Natural killer cell (primary cell): Measurements from ENCODE around the gene TMPRSS6. TPM values are rescaled to one million over a fixed set of nuclear protein-coding genes. Genes with fewer than 3 reads are reported as not detected.
A peak's percentile ranks its signal among the peaks of the same experiment; 100 is the strongest.

ENCODE experiments used
- ATAC-seq, 3 donors: fragments of 150-1000 bp in 2 of 3; fragments of 200-7000 bp in 1 of 3; cut with Tn5 transposase; 1 replicate in 1 of 3; 2 replicates in 2 of 3; pipeline ENCODE4 v1.10.0; 2021; ENCODE audit warnings: mild to moderate bottlenecking in 2 of 3, moderate library complexity in 2 of 3
- DNase-seq, 2 donors: peaks; one replicate each; pipeline versions ENCODE4 v3.0.0 to v3.0.0-alpha.2; 2013 to 2021; ENCODE audit warnings: mixed read lengths in 1 of 2
- H3K27ac ChIP-seq: one replicate; pipeline ENCODE4 v1.5.1; 2013; ENCODE audit warnings: mild to moderate bottlenecking, low read length
- H3K27me3 ChIP-seq: one replicate; pipeline ENCODE4 v1.6.1; 2013; ENCODE audit warnings: low read length; ENCODE audit not compliant: control insufficient read depth, insufficient read depth
- H3K36me3 ChIP-seq: one replicate; pipeline ENCODE4 v1.6.1; 2013; ENCODE audit warnings: low read length; ENCODE audit not compliant: control insufficient read depth, insufficient read depth
- H3K4me1 ChIP-seq: one replicate; pipeline ENCODE4 v1.6.1; 2013; ENCODE audit warnings: low read length; ENCODE audit not compliant: control insufficient read depth, insufficient read depth
- H3K4me3 ChIP-seq: one replicate; pipeline ENCODE4 v1.5.1; 2013; ENCODE audit warnings: low read length
- H3K9me3 ChIP-seq: one replicate; pipeline ENCODE4 v1.6.1; 2013; ENCODE audit warnings: low read length; ENCODE audit not compliant: control insufficient read depth, insufficient read depth
- H3K27ac Mint-ChIP-seq, 2 donors: one replicate each; pipeline ENCODE4 v1.8.0; 2022; ENCODE audit warnings: mild to moderate bottlenecking in 2 of 2, mixed read lengths in 2 of 2, moderate library complexity in 1 of 2
- H3K27me3 Mint-ChIP-seq, 2 donors: one replicate each; pipeline ENCODE4 v1.8.0; 2022; ENCODE audit warnings: low read depth in 2 of 2, mixed read lengths in 2 of 2
- H3K36me3 Mint-ChIP-seq: one replicate; pipeline ENCODE4 v1.8.0; 2022; ENCODE audit warnings: mixed read lengths
- H3K4me1 Mint-ChIP-seq, 2 donors: one replicate each; pipeline ENCODE4 v1.8.0; 2022; ENCODE audit warnings: mixed read lengths in 2 of 2
- H3K4me3 Mint-ChIP-seq: one replicate; pipeline ENCODE4 v1.8.0; 2022; ENCODE audit warnings: mild to moderate bottlenecking, moderate library complexity, mixed read lengths
- H3K9me3 Mint-ChIP-seq, 2 donors: one replicate each; pipeline ENCODE4 v1.8.0; 2022; ENCODE audit warnings: mixed read lengths in 2 of 2
- WGBS: methylation state at CpG from one replicate; pipeline ENCODE4 v1.1.7; 2013; ENCODE audit warnings: missing lambda C conversion rate; ENCODE audit not compliant: insufficient coverage; 5-methylcytosine and 5-hydroxymethylcytosine counted together
- intact Hi-C: fragments of 100-400 bp; cut with micrococcal nuclease; formaldehyde crosslinking; loops from one replicate; pipeline ENCODE4 v1.14.2; 2022
- total RNA-seq, 4 donors: library from RNA; stranded (reverse); fragments of 120-200 nt in 1 of 4; gene quantifications; one replicate each; pipeline versions ENCODE4 v1.2.3 to v1.2.4, GENCODE V29; 2013 to 2022
- TF ChIP-seq, protein P1 (sequence below): fragments of 200-600 bp; IDR thresholded peaks from one replicate; pipeline ENCODE4 v1.8.0; 2022; ENCODE audit warnings: antibody characterized with exemption

The TMPRSS6 gene
- total RNA-seq, 3 donors from 2014 or later (not counting 1 experiment from before 2014, with no cell fraction given) = 1.1 to 4.7 (median 3.4) TPM

DNA sequence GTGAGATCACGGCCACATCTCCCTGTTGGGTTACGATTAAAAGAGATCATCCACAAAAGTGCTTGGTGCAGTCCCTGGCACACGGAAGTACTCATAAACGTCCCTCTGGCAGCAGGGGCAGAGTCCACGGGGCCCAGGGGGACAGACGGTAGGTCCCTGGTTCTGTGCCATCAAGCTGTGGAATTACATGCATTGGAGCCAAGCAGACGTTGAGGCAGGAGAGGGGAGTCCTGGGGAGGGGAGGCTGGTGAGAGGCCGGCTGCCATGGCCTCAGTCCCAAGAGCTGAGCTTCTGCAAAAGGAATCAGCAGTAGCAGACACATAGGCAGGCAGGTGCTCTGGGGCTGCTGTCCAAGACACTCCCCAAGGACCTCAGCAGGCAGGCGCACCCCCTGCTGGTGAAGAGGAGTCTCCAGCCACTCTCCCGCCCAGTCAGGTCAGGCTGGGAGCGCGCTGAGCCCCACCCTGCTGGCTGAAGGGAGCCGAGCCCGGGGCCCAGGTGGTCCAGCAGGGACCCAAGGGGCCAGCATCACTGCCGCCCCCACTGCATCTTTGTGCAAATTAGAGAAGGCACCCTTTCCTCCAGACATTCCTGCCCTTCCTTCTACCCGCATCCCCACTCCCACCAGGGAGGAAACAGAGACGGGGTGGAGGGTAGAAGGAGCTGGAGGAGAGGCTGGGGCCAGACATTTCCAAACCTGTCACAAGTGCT is 65.5 kb downstream of the TMPRSS6 start:
- Mint-ChIP-seq H3K4me1 (no peaks in the 10 kb centered on the region), H3K36me3 (no peaks in the 10 kb centered on the region), H3K27me3 (peaks cover 0 to 5% of the 10 kb centered on the region in 2 donors), H3K4me3 (no peak overlapping the region), H3K9me3 (no peaks in the 10 kb centered on the region), H3K27ac (no peak overlapping the region)
- H3K27ac ChIP-seq = no peak overlapping the region
- intact Hi-C loops = no loop called here
- no peaks in the 10 kb centered on the region for H3K27me3 ChIP-seq
- ATAC-seq = peak; percentile 54 to 75 (median 65)
- 50% methylated on average over 15 of the region's 17 CpGs for WGBS
- H3K36me3 ChIP-seq = no peaks in the 10 kb centered on the region
- H3K4me1 ChIP-seq = no peaks in the 10 kb centered on the region
- peak in 1 of 2 donors; percentile 57 for DNase-seq
- no peaks in the 10 kb centered on the region for H3K9me3 ChIP-seq
- TF ChIP-seq, protein P1, sequence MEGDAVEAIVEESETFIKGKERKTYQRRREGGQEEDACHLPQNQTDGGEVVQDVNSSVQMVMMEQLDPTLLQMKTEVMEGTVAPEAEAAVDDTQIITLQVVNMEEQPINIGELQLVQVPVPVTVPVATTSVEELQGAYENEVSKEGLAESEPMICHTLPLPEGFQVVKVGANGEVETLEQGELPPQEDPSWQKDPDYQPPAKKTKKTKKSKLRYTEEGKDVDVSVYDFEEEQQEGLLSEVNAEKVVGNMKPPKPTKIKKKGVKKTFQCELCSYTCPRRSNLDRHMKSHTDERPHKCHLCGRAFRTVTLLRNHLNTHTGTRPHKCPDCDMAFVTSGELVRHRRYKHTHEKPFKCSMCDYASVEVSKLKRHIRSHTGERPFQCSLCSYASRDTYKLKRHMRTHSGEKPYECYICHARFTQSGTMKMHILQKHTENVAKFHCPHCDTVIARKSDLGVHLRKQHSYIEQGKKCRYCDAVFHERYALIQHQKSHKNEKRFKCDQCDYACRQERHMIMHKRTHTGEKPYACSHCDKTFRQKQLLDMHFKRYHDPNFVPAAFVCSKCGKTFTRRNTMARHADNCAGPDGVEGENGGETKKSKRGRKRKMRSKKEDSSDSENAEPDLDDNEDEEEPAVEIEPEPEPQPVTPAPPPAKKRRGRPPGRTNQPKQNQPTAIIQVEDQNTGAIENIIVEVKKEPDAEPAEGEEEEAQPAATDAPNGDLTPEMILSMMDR = peak; percentile 44
- no peak overlapping the region for H3K4me3 ChIP-seq

DNA sequence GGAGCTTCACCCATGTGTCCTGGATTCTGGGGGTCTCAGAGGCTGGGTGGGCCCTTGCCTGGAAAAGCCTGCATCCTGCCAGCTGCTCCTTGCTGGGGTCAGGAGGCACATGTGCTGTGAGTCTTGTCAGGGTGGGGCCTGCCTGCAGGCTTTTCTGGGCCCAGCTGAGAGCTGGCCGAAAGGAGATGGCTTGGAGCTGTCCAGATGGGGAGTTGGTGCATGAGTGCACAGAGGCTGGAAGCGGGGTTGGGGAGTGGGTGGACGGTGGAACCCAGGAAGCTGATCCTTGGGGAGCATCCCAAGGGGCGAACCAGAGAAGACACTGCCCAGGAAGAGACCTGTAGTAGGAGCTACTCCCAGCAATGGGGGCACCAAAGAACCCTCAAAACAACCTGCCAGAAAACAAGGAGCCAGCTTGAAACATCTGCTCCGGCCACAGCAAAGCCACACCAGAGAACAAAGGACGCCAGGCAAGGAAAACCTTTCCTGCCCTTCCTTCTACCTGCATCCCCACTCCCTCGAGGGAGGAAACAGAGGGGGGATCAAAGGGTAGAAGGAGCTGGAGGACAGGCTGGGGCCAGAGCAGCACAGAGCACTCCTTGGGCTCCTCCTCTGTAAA is 66.2 kb downstream of the TMPRSS6 start:
- TF ChIP-seq, protein P1 = no peak
- Histone ChIP-seq H3K4me3 (no peak overlapping the region), H3K36me3 (no peaks in the 10 kb centered on the region), H3K27me3 (no peaks in the 10 kb centered on the region), H3K9me3 (no peaks in the 10 kb centered on the region), H3K4me1 (no peaks in the 10 kb centered on the region), H3K27ac (no peak overlapping the region)
- Mint-ChIP-seq H3K27ac (no peak overlapping the region), H3K36me3 (no peaks in the 10 kb centered on the region), H3K4me3 (no peak overlapping the region), H3K4me1 (no peaks in the 10 kb centered on the region), H3K27me3 (peaks cover 0 to 5% of the 10 kb centered on the region in 2 donors), H3K9me3 (no peaks in the 10 kb centered on the region)
- WGBS = 92% methylated on average over 6 of the region's 7 CpGs
- no peak for DNase-seq
- intact Hi-C loops = no loop called here
- ATAC-seq = no peak

DNA sequence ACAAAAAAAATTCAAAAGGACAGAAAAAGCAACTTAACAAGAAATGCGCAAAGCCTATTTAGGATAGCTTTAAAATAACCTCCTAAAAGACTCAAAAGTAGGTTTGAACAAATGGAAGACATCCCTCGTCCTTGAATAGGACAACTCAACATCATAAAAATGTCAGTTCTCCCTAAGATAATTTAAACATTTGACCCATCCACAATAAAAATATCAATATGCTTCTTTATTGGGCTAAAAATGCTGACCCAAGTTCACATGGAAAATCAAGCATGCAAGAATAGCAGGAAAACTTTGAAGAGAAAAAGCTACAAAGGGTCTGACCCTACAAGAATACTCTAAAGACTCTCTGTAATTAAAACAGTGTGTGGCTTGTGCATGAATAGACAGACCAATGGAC is 70.0 kb downstream of the TMPRSS6 start:
- no peaks in the 10 kb centered on the region for H3K9me3 Mint-ChIP-seq
- no peaks in the 10 kb centered on the region for H3K4me1 ChIP-seq
- TF ChIP-seq, protein P1 = no peak
- DNase-seq (no peak), ATAC-seq (no peak)
- H3K4me3 Mint-ChIP-seq = no peak overlapping the region
- no peaks in the 10 kb centered on the region for H3K36me3 Mint-ChIP-seq
- no peak overlapping the region for H3K27ac ChIP-seq
- H3K27me3 ChIP-seq = no peaks in the 10 kb centered on the region
- intact Hi-C loops = no loop called here
- H3K36me3 ChIP-seq = no peaks in the 10 kb centered on the region
- H3K27me3 Mint-ChIP-seq = peaks cover 0 to 12% of the 10 kb centered on the region in 2 donors
- no peak overlapping the region for H3K27ac Mint-ChIP-seq
- H3K4me1 Mint-ChIP-seq = no peaks in the 10 kb centered on the region
- WGBS = 92% methylated on average over 2 of the region's 2 CpGs
- H3K9me3 ChIP-seq = no peaks in the 10 kb centered on the region
- no peak overlapping the region for H3K4me3 ChIP-seq
